Measurements from ENCODE around the gene PFN3.
A peak's percentile ranks its signal among the peaks of the same experiment; 100 is the strongest.
"Not testable (repeated sequence)": the region's sequence is repeated elsewhere in the genome, so short reads cannot be mapped to it uniquely, and the experiment has no call there.

Gene PFN3

GRCh38 chr5:177389241-177390169 lies 11.0 kb downstream of the PFN3 start:
- peak; percentile 4; the same call in 1 of the 2 replicates for TF ChIP-seq POLR2A (IDR thresholded peaks at IDR 0.05; ENCODE audit: low read depth, low read length)
- DNase-seq (ENCODE audit: insufficient read length, low spot score) (peak; percentile 79), FAIRE-seq (no peak)

- FAIRE-seq (no peak), DNase-seq (ENCODE audit: insufficient read length, low spot score) (no peak)
- no peak for TF ChIP-seq POLR2A (IDR thresholded peaks at IDR 0.05; ENCODE audit: low read depth, low read length)
Observed at GRCh38 chr5:177388521-177389052, 11.9 kb downstream of the PFN3 start.

- no peak for DNase-seq (ENCODE audit: insufficient read length, low spot score)
- no peak for FAIRE-seq
- no peak for TF ChIP-seq POLR2A (IDR thresholded peaks at IDR 0.05; ENCODE audit: low read depth, low read length)
Observed at GRCh38 chr5:177387405-177387804, 13.1 kb downstream of the PFN3 start.

- DNase-seq (ENCODE audit: insufficient read length, low spot score) (no peak), FAIRE-seq (no peak)
- no peak for TF ChIP-seq POLR2A (IDR thresholded peaks at IDR 0.05; ENCODE audit: low read depth, low read length)
Observed at GRCh38 chr5:177386542-177386941, 13.9 kb downstream of the PFN3 start.

- FAIRE-seq (no peak), DNase-seq (ENCODE audit: insufficient read length, low spot score) (no peak)
- no peak for TF ChIP-seq POLR2A (IDR thresholded peaks at IDR 0.05; ENCODE audit: low read depth, low read length)
Observed at GRCh38 chr5:177385720-177386119, 14.7 kb downstream of the PFN3 start.

DNA sequence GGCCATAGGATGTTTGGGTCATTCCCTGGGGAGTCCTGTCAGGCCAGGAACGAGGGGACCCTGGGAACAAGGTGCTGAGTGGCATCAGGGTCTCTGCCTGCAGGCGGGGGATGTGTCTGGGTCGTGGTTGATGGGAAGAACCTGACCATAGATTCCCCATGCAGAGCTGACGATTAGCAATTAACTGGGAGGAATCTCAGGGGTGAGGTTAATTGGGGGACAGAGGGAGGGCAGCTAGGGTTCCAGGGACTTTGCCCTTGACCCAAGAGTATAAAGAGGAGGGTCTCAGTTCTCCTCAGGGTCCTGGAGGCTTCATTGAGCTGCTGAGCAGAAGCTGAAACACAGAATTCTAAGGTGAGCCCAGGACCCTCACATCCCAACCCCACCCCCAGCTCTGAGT lies 16.3 kb downstream of the PFN3 start, which contains the start of gene SLC34A1:
SLC34A1 (plus strand) TSS at position 301 of the 400 bp plus-strand sequence. CDS start 1,308 bp downstream, outside the sequence.
- DNase-seq (ENCODE audit: insufficient read length, low spot score) (no peak), FAIRE-seq (no peak)
- no peak for TF ChIP-seq POLR2A (IDR thresholded peaks at IDR 0.05; ENCODE audit: low read depth, low read length)

- no peak for TF ChIP-seq POLR2A (IDR thresholded peaks at IDR 0.05; ENCODE audit: low read depth, low read length)
- no peak for DNase-seq (ENCODE audit: insufficient read length, low spot score)
- no peak for FAIRE-seq
Observed at GRCh38 chr5:177383181-177383580, 17.3 kb downstream of the PFN3 start.

DNA sequence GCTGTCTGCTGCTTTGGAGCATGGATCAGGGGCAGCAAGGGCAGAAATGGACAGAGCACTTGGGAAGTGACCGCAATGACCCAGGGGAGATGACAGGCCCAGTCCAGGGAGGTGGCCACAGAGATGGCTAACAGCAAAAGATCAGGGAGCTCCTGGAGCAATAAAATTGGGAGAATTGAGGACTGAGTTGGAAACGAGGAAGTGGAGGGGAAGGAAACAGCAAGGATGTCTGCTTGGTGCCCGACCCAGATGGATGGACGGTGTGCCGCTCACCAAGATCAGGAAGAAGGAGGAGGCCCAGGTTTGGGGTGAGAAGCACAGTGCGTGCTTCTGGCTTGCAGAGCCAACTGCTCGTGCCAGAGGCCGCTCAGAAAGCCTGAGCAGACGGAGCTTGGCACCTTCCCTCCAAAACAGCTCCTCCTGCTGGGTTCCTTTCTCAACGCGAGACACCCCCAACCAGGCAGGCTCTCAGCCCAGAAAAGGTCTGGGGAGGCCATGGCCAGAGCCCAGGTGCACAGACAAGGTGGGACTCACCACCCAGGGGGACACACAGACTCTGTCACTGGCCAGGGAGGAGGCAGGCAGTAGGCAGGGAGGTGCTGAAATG lies 17.9 kb downstream of the PFN3 start:
- no peak for TF ChIP-seq POLR2A (IDR thresholded peaks at IDR 0.05; ENCODE audit: low read depth, low read length)
- FAIRE-seq (no peak), DNase-seq (ENCODE audit: insufficient read length, low spot score) (no peak)

- TF ChIP-seq POLR2A (IDR thresholded peaks at IDR 0.05; ENCODE audit: low read depth, low read length): no peak
- no peak for FAIRE-seq
- DNase-seq (ENCODE audit: insufficient read length, low spot score): no peak
Observed at GRCh38 chr5:177380805-177381126, 19.7 kb downstream of the PFN3 start.

DNA sequence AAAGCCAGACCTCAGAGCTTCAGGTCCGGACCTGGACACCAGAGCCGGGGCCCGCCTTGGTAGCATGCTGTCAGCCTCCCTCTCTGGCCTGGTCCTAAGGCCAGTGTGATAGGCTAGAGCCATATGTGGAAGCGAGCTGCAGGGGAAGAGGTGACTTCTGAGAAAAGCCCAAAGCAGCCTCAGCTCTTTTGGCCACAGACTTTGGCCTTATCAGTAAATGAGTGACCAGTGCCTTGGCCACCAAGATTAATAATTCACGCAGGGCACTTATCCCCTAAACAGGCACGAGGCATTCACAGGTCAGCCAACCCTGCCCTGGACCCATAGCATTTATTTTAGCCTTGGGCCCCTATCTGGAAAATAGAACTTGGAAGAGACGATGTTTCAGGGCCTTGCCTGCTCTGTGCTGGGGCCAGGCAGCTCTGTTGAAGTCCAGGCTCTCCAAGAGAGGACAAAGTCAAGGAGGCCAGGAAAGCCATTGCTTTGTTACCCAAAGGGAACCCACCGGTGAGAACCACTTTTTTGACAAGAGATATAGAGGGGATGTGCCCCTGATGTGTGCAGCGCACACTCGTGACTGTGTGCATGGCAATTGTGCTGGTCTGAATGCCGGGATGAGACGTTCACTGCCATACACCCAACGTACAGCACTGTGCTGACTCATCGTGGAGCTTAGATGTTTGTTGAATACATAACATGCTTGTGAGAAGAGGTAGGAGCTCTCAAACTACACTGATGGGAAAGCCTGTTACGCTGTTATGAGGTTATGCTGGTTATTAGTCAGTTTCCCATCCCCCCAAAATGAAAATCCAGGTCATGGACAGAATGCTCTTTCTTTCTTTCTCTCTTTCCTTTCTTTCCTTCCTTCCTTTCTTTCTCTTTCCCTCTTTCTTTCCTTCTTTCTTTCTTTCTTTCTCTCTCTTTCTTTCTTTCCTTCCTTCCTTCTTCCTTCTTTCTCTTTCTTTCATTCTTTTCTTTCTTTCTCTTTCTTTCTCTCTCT lies 21.3 kb downstream of the PFN3 start:
- FAIRE-seq (peak; percentile 15), DNase-seq (ENCODE audit: insufficient read length, low spot score) (peak; percentile 85)
- no peak for TF ChIP-seq POLR2A (IDR thresholded peaks at IDR 0.05; ENCODE audit: low read depth, low read length)

- FAIRE-seq: no peak
- no peak for DNase-seq (ENCODE audit: insufficient read length, low spot score)
- no peak for TF ChIP-seq POLR2A (IDR thresholded peaks at IDR 0.05; ENCODE audit: low read depth, low read length)
Observed at GRCh38 chr5:177377851-177378776, 22.3 kb downstream of the PFN3 start.

- DNase-seq (ENCODE audit: insufficient read length, low spot score) (no peak), FAIRE-seq (no peak)
- no peak for TF ChIP-seq POLR2A (IDR thresholded peaks at IDR 0.05; ENCODE audit: low read depth, low read length)
Observed at GRCh38 chr5:177376107-177376506, 24.4 kb downstream of the PFN3 start.

GRCh38 chr5:177375516-177375915 lies 24.9 kb downstream of the PFN3 start:
- not testable (repeated sequence) for DNase-seq (ENCODE audit: insufficient read length, low spot score); FAIRE-seq
